Measurements from ENCODE around the gene ALG14.

DNA sequence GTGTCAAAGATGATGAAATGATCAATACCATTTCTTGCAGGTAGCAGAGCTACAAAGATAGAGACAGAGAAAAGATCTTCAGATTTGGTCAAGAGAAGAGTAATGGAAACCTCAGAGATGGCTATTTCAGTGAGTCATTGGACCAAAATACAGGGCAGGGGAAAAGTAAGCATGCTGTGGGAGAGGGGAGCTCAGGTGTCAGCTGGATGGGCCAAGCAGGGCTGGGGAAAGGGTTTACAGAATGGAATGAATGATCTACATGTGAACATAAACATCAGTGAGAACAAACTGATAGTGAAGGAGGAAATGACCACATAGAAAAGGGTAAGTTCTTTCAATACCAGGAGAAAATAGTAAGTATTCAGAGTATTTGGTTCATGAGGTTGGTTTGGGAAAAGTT lies 84.4 kb downstream of the ALG14 start:
- TF ChIP-seq, protein P1, sequence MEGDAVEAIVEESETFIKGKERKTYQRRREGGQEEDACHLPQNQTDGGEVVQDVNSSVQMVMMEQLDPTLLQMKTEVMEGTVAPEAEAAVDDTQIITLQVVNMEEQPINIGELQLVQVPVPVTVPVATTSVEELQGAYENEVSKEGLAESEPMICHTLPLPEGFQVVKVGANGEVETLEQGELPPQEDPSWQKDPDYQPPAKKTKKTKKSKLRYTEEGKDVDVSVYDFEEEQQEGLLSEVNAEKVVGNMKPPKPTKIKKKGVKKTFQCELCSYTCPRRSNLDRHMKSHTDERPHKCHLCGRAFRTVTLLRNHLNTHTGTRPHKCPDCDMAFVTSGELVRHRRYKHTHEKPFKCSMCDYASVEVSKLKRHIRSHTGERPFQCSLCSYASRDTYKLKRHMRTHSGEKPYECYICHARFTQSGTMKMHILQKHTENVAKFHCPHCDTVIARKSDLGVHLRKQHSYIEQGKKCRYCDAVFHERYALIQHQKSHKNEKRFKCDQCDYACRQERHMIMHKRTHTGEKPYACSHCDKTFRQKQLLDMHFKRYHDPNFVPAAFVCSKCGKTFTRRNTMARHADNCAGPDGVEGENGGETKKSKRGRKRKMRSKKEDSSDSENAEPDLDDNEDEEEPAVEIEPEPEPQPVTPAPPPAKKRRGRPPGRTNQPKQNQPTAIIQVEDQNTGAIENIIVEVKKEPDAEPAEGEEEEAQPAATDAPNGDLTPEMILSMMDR (IDR thresholded peaks at IDR 0.05; ENCODE audit: low read depth, low read length, poor library complexity, severe bottlenecking): no peak
- TF ChIP-seq EZH2phosphoT487 (IDR thresholded peaks at IDR 0.05; ENCODE audit: borderline replicate concordance, low read length): no peak

Data from DOHH2 (cell line).